Measurements from ENCODE around the gene AP3B1.

The AP3B1 gene, protein sequence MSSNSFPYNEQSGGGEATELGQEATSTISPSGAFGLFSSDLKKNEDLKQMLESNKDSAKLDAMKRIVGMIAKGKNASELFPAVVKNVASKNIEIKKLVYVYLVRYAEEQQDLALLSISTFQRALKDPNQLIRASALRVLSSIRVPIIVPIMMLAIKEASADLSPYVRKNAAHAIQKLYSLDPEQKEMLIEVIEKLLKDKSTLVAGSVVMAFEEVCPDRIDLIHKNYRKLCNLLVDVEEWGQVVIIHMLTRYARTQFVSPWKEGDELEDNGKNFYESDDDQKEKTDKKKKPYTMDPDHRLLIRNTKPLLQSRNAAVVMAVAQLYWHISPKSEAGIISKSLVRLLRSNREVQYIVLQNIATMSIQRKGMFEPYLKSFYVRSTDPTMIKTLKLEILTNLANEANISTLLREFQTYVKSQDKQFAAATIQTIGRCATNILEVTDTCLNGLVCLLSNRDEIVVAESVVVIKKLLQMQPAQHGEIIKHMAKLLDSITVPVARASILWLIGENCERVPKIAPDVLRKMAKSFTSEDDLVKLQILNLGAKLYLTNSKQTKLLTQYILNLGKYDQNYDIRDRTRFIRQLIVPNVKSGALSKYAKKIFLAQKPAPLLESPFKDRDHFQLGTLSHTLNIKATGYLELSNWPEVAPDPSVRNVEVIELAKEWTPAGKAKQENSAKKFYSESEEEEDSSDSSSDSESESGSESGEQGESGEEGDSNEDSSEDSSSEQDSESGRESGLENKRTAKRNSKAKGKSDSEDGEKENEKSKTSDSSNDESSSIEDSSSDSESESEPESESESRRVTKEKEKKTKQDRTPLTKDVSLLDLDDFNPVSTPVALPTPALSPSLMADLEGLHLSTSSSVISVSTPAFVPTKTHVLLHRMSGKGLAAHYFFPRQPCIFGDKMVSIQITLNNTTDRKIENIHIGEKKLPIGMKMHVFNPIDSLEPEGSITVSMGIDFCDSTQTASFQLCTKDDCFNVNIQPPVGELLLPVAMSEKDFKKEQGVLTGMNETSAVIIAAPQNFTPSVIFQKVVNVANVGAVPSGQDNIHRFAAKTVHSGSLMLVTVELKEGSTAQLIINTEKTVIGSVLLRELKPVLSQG

DNA sequence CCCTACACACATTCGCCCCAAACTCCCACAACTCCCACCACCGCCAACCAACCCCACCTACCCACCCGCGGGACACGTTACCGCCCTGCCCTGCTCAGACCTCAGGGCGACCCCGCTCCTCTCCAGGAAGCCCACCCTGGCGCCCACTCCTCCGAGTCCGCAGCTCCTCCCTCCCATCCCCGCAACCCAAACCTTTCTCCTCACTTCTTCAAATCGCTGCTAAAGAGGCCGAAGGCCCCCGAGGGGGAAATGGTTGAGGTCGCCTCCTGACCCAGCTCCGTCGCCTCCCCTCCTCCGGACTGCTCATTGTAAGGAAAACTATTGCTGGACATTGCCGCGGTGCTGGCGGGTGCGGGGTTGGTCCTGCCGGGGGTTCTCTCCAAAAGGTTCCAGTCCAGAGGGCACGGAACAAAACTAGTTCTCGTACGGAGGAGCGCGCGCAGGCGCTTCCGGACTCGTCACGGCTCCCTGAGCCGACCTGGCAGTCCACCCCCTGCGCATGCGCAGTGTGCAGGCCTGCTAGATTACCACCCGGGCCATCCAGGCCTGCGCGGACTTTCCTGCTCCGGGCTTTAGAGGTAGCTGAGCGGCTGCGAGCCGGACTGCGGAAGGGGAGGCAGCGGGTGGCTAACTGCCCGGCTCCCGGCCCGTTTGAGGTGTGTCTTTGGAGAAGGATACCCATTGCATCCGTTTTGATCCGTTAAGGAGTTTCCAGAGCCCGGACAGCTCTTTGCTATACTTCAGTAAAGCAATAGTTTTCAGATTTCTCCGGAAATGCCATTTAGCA lies at the start of gene AP3B1:
Gene AP3B1, minus strand, starts transcription at position 451 of the 787 bp plus-strand sequence. Its CDS starts 119 bp downstream, at position 332.
- peak; percentile 99 for DNase-seq

DNA sequence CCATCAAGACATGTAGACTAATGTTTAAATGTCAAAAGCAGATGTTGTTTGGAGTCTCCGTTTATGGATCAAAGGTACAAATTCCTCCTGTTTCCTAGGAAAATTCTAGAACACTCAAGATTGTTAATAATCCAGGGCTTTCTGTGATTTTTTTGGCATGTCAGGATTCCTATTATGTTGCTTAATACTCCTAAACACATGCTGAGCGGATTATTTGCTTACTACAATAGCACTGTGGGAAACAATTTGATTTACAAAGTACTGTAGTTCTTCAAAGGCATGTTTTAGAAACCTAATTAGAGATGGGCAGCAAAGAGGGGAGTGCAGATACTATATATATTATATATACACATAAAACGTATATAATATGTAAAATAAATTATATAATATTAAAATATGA lies 46.9 kb upstream of the AP3B1 start:
- DNase-seq, result no peak

DNA sequence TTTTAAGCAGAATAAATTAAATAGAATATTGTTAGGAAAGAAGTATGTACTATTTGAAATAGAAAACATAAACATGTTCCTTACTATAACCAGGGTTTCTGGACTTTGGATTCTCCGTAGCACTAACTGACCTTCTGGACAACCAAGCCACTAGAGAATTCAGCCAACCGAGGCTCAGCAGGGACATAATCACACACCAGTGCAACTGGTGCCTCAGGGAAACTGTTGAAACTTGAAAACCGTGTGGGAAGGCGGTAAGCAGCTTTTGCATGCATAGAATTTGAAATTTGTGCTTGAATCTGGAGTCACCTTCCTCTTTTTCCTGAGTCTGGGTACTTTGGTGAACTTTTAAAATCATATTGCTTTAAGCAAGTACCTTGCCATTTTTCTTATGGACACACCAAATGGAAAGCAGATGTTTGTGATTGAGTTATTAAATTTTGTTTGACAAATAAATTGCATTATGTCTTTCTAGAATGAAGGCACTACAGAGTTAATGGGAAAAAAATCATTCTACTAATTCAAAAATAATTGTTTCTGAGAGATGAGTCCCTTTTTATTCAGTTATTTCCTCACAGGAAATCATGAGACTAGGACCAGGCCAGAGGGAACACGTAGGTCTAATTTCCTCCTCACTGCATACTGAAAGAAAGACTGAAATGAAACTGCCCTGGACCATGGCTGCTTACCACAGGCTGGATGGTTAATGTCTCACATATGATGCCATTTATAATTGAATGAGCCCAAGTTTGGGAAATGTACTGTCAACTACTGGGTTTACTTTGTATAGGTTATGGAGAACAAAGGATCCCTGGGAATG lies 45.3 kb upstream of the AP3B1 start:
- DNase-seq, result no peak

DNA sequence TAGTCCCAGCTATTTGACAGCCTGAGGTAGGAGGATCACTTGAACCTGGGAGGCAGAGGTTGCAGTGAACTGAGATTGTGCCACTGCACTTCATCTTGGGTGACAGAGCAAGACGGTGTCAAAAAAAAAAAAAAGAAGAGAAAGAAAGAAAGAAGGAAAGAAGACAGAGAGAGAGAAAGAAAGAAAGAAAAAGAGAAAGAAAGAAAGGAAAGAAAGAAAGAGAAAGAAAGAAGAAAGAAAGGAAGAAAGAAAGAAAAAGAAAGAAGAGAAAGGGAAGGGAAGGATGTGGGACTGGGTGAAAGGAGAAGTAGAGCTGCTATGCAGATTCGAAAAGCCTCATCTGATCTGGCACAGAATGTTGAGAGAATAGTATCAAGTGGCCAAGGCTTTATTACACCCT lies 42.2 kb upstream of the AP3B1 start:
- DNase-seq, result no peak

DNA sequence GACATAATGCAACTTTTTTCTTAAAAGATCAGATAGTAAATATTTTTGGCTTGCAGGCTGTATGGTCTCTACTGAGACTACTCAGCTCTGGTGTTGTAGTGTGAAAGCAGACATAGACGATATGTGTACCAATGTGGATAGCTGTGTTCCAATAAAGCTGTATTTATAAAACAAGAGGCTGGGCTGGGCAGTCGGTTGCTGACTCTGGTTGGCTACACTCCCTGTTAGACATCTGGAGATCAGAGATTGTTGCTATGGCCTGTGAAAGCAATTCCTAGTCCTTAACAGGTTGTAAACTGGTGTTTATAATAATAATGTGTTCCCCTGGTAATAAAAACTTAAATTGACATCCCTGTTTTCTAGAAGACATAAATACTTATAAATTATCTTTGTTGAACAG lies 41.5 kb upstream of the AP3B1 start:
- no peak for DNase-seq

DNA sequence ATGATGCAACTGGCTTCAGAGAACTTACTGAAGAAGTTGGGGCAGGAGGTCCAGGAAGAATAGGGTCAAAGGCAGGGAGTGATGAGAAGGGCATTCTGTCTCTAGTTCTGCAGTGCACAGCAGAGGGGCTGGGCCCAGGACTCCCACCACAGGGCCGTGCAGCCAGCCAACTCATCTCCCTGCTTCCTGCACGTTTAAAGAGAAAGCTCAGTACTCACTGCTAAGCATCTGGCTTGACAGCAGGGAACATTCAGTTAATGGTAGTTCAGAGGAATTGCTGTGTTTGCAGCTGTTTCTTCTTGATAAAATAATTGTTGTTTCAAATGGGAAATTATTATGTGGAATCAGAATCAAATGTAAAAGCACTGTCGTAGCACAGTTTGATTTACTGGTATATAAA lies 40.3 kb upstream of the AP3B1 start:
- no peak for DNase-seq

DNA sequence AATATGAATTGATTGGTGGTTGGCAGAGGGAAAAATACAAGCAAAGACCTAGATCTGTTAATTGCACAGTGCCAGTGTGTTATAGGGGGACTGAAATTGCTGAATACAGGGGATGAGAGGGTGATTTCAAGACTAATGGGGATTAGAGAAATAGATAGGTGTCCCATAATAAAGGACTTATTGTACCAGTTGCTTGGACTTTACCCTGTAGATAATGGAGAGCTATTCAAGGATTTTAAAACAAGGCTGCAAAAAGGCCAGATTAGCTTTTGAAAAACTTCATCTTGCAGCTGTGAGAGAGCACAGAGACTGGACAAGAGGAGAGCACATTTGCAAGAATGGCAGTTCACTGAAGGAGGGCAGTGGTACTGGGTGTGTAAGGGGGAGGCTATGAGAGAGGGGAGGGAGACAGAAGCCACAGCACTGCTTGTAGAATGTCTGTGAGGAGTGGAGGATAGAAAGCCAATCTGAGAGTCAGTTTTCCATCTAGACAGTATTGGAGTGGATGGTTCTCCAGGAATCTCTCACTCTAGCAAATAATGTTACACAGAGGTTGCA lies 37.1 kb upstream of the AP3B1 start:
- DNase-seq, result no peak

DNA sequence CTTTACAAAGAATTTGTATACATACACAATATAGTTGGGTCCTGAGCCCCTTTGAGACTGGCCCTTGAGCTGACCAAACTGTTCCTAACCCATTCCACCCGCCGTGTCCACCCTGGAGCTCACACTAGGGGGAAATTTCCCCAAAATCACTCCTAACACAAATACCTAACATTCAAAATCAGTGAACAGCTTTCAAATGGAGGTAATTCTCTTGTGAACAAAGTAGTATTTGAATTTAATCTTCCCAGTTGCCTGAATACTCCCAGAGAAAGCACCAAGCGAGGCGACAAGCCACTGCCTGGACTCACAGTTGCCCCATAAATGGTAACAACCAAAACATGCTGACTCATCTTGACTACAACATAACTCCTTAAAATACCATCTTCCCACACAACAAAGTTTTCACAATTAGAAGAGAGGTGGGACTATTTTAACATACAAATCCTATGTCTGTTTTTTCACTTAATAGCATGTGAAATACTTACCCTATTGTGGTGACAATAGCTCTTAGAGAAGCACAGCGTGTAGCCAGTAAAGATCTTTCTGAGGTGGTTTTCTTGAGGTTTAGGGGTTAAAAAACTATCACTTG lies 34.2 kb upstream of the AP3B1 start:
- DNase-seq, result no peak

DNA sequence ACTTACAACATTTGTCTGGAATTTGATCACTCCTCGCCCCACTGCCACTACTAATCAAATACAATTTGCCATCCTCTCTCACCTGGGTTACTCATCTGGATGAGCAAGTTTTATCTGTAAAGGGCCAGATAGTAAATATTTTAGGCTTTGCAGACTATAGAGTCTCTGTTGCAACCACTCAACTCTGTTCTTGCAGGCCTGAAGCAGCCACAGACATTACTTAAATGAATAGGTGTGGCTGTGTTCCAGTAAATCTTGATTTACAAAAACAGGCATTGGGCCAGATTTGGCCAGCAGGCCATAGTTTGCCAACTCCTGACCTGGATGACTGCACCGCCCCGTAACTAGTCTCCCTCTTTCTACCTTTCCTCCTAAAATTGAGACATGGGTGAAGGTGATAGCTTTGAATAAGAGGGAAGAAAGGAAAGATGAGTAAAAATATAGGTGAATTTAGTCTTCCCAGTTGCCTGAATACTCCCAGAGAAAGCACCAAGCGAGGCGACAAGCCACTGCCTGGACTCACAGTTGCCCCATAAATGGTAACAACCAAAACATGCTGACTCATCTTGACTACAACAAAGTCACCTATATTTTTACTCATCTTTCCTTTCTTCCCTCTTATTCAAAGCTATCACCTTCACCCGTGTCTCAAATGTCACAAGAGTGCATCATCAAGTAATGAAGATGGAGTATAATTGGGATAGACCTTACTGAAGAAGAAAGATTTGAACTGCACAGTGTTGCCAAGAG lies 33.4 kb upstream of the AP3B1 start:
- no peak for DNase-seq

DNA sequence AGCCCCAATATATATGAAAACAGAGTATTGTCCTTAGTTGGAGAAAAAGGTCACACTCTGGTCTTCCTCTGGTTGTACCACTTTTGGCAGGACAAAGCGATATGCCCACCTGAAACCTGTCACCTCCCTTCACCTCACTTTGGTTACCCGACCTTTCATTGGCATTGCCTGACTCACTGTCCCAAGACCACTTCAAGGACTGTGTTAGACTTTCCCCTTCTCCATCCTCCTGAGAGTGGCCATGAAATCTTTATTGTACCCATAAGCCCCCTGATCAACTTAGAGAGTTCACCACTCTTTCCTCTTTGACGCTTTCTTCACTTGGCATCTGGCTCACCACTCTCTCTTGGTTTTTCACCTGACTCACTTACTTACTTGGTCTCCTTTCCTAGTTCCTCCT lies 32.4 kb upstream of the AP3B1 start:
- no peak for DNase-seq

DNA sequence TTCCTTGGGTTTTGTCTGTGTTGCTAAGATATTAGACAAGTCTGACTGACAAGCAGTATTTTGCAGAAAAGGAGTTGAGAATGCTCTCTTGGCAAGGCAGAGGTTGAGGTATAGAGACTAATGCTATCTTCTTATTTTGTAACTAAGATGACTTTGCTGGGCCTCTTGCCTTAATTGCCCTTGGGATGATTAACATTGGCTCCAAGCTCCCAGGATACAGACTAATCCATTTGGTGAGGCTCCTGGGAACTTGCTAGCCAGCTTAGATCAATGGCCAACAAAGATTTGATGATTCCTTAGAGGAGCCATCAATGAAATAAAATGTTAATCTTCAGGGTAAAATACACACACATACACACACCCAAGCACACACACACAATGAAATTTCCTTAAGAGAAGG lies 28.7 kb upstream of the AP3B1 start:
- DNase-seq, result no peak

DNA sequence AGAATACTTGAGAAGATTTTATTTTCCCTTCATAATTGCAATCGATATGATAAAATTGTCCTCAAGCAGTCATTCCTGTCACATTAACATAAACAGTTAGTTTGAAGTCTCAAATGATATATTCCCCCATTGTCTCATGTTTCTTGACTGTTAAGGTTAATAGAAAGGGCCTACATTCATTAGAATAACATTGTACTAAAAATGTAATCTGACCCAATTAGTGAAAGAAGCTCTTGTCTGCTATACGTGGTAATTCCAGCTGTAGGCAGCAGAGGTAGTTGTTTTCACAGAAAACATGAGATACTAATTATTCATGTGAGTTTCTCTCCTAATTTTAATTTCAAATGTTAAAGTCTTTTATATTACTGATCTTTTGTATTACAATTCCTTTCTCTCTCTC lies 25.9 kb upstream of the AP3B1 start:
- DNase-seq, result no peak

DNA sequence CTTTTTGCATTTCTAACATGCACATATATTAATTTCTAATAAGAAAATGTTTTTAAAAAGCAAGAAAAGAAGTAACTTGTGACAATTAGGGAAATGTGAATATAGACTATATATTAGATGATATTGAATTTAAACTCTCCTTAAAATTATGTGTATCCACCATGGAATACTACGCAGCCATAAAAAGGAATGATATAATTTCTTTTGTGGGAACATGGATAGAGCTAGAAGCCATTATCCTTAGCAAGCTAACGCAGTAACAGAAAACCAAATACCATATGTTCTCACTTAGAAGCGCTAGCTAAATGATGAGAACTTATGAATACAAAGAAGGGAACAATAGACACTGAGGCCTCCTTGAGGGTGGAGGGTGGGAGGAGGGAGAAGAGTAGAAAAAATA lies 23.8 kb upstream of the AP3B1 start:
- no peak for DNase-seq

DNA sequence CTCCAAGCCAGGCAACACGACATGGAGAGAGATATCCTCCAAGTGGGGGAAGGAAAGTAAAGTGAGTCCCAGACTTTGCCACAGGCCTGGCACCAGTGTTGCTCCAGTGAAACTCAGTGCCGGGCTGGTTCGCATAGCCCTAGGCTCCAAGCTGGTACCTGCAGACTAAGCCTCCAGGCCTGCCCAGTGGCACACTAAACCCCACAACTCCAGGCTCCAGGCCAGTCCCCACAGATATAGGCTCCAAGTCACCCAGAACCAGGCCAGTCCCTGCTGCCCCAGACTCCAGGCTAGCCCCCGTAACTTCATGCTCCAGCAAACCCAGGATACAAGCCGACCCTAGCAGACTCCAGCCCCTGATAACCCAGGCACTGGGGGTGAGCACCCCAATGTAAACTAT lies 23.0 kb upstream of the AP3B1 start:
- DNase-seq, result no peak

DNA sequence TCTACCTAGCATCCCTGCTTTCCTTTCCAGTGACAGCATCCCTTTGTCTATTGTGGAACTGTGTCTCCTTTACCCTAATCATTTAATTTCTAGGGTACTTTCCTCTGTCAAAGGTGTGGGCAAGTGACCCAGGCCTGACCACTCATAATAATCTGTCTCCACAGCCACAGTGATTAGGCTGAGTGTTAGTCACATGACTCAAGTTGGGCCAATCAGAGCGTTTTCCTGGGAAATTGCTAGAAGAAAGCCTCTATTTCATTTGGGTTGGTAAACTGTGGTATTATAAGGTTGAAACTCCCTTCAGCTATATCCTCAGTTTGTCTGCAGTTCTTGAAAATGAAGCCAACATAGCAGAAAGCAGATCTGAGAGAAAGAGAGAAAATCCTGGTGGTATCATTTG lies 14.2 kb upstream of the AP3B1 start:
- no peak for DNase-seq

DNA sequence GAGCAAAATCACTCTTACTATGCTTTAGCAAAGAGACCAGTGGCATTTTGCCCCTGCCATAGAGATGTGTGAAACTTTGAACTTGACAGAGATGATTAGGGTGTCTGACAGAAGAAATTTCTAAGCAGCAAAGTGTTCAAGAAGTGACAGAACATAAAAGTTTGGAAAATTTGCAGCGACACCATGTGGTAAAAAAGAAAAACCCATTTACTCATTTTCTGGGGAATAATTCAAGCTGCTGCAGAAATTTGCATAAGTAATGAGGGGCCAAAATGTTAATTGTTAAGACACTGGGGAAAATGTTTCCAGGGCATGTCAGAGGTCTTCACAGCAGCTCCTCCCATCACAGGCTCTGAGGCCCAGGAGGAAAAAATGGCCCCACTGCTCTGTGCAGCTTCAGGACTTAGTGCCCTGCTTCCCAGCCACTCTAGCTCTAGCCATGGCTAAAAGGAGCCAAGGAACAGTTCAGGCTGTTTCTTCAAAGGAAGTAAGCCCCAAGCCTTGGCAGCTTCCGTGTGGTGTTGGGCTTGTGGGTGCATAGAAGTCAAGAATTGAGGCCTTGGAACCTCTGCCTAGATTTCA lies 6.1 kb upstream of the AP3B1 start:
- DNase-seq, result no peak

DNA sequence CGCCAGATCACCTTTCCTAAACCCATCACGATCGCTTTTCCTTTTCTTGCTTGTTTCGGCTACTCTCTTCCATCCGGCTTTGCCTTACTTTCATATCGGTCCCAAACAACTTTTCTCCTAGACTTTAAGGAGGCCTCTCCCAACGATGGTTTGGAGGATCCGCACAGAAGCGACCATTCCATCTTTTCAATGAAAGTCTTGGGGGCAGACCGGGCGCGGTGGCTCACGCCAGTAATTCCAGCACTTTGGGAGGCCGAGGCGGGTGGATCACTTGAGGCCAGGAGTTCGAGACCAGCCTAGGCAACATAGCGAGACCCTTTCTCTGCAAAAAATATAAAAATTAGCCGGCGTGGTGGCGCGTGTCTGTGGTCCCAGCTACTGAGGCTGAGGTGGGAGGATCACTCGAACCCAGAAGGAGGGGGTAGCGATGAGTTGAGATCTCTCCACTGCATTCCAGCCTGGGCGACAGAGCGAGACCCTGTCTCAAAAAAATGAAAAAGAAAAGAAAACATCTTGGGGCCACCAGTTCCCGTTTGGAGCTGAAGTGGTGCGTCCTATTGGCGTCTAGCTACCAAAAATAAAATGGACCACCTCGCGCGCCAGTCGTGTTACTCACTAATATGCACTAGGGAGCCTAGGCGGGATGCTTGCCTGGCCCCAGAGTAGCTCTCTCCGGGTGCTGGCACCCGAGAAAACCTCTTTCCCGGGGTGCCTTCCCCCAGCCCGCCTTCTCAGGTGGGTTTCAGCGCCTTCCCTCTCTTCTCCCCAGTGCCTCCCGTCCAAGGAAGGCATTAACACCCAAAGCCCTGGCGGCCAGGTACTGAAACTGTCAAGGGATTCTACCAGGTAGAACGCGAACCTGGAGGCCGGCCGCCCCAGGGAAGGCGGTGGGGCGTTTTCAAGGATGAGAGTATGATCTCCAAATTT lies 800 bp upstream of the AP3B1 start:
- DNase-seq, result peak; percentile 23

DNA sequence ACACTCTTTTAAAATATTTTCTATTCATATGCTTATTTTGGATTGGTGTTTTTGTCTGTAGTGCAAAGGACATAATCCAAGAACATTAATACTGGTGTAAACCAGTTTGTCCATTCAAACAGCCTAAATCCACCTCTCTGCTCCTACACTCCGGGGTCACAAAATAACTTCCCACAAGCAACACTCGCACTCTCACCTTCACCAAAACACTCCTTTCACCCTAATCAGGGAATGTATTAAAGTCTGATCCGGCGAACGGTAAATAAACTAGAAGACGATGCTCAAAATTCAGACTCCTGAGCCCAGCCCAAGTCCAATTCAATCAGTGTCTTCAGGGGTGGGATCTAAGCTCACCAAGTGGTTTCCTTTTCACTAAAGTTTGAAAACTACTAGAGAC lies 649 bp downstream of the AP3B1 start:
- no peak for DNase-seq

DNA sequence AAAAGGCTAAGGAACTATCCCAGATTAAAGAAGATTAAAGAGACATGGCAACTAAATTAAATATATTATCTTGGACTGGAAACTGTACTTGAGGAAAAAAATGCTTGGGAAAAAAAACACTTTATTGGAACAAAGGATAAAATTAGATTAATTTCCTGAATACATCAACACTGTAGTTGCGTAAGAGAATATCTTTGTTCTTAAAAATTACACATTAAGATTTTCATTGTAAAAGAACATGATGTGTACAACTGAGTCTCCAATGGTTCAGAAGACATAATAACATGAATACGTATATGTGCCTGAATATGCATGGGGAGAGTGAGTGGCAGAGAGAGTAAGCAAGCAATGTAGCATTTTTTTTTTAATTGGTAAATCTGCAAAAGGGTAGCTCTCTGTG lies 2.8 kb downstream of the AP3B1 start:
- DNase-seq, result no peak

All from femur (tissue), 1 donor.